B cell (primary cell): ENCODE measurements around the gene STAB1. TPM values are rescaled to one million over a fixed set of nuclear protein-coding genes. Genes with fewer than 3 reads are reported as not detected.

Experiments
- ATAC-seq: fragments of 200-7000 bp; cut with Tn5 transposase; one replicate; pipeline ENCODE4 v1.10.0; 2021; ENCODE audit warnings: low read depth, mild to moderate bottlenecking, moderate number of reproducible peaks, moderate library complexity
- CTCF ChIA-PET: fragments of 350-600 bp; sonication (Branson Sonifier 250); formaldehyde crosslinking; loops from one replicate; lab custom pipeline; 2021; ENCODE audit warnings: antibody characterized with exemption, inconsistent platforms; lab: Charles Lee
- POLR2A ChIA-PET: fragments of 350-600 bp; sonication (Branson Sonifier 250); formaldehyde crosslinking; loops from one replicate; lab custom pipeline; 2021; ENCODE audit warnings: antibody characterized with exemption; lab: Charles Lee
- DNase-seq: peaks from one replicate; pipeline ENCODE4 v3.0.0; 2013
- H2AFZ ChIP-seq: 2 replicates; pipeline ENCODE4 v1.6.1; 2012; ENCODE audit warnings: mild to moderate bottlenecking, low read depth, low read length; ENCODE audit not compliant: insufficient read depth, poor library complexity, severe bottlenecking
- H3K27ac ChIP-seq, 2 donors: 1 replicate in 1 of 2; 2 replicates in 1 of 2; pipeline ENCODE4 v1.5.1; 2012 to 2013; ENCODE audit warnings: low read length in 2 of 2, mild to moderate bottlenecking in 2 of 2, moderate library complexity in 1 of 2
- H3K27me3 ChIP-seq, 4 experiments: fragments of 200-600 bp in 1 of 4; sonication (generic) in 1 of 4; replicated peaks in 1 of 4; 1 replicate in 2 of 4; 2 replicates in 2 of 4; pipeline versions ENCODE4 v1.6.1 to v1.7.0; 2013 to 2016; ENCODE audit warnings: low read length in 3 of 4, mild to moderate bottlenecking in 2 of 4, mixed read lengths in 1 of 4, moderate library complexity in 1 of 4; ENCODE audit not compliant: insufficient read depth in 4 of 4, control insufficient read depth in 3 of 4; ENCODE audit errors: control extremely low read depth in 1 of 4
- H3K36me3 ChIP-seq, 2 experiments: replicated peaks in 1 of 2; 1 replicate in 1 of 2; 2 replicates in 1 of 2; pipeline versions ENCODE4 v1.6.1 to v1.7.1; 2013; ENCODE audit warnings: low read length in 1 of 2; ENCODE audit not compliant: insufficient read depth in 2 of 2, control insufficient read depth in 1 of 2; ENCODE audit errors: control extremely low read depth in 1 of 2, extremely low read depth in 1 of 2
- H3K4me1 ChIP-seq, 2 donors: fragments of 200-600 bp in 1 of 2; sonication (generic) in 1 of 2; 1 replicate in 1 of 2; 2 replicates in 1 of 2; pipeline versions ENCODE4 v1.5.1 to v1.6.1; 2013 to 2017; ENCODE audit warnings: low read length in 2 of 2; ENCODE audit not compliant: control insufficient read depth in 2 of 2, insufficient read depth in 2 of 2
- H3K4me2 ChIP-seq: replicated peaks from 2 replicates; pipeline ENCODE3; 2012; ENCODE audit warnings: mild to moderate bottlenecking, low read depth, low read length; ENCODE audit not compliant: poor library complexity, severe bottlenecking
- H3K4me3 ChIP-seq, 5 experiments: fragments of 200-600 bp in 1 of 5; sonication (generic) in 1 of 5; 1 replicate in 3 of 5; 2 replicates in 2 of 5; pipeline versions ENCODE4 v1.5.1 to v1.7.0; 2011 to 2016; ENCODE audit warnings: low read length in 4 of 5, mild to moderate bottlenecking in 4 of 5, low read depth in 2 of 5, control low read depth in 1 of 5, moderate library complexity in 1 of 5; ENCODE audit not compliant: insufficient read depth in 1 of 5; ENCODE audit errors: control extremely low read depth in 1 of 5, extremely low read depth in 1 of 5
- H3K79me2 ChIP-seq: fragments of 200-600 bp; sonication (generic); one replicate; pipeline ENCODE4 v1.6.0; 2016; ENCODE audit warnings: low read length; ENCODE audit not compliant: control insufficient read depth, insufficient read depth
- H3K9ac ChIP-seq: fragments of 200-600 bp; sonication (generic); 2 replicates; pipeline ENCODE4 v1.6.1; 2017; ENCODE audit warnings: mild to moderate bottlenecking, low read length, moderate library complexity
- H3K9me3 ChIP-seq, 3 donors: one replicate each; pipeline versions ENCODE4 v1.6.1 to v1.7.1; 2013; ENCODE audit warnings: low read length in 2 of 3; ENCODE audit not compliant: control insufficient read depth in 2 of 3, insufficient read depth in 1 of 3; ENCODE audit errors: control extremely low read depth in 1 of 3
- H4K20me1 ChIP-seq: 2 replicates; pipeline ENCODE4 v1.6.0; 2012; ENCODE audit warnings: mild to moderate bottlenecking, low read length; ENCODE audit not compliant: insufficient read depth, control insufficient read depth, poor library complexity, severe bottlenecking
- H3K27ac Mint-ChIP-seq: one replicate; pipeline ENCODE4 v1.8.0; 2021; ENCODE audit warnings: mixed read lengths
- H3K27me3 Mint-ChIP-seq: one replicate; pipeline ENCODE4 v1.8.0; 2021; ENCODE audit warnings: mixed read lengths
- H3K4me1 Mint-ChIP-seq: one replicate; pipeline ENCODE4 v1.8.0; 2021; ENCODE audit warnings: mixed read lengths
- H3K4me3 Mint-ChIP-seq: one replicate; pipeline ENCODE4 v1.8.0; 2021; ENCODE audit warnings: mixed read lengths
- H3K9me3 Mint-ChIP-seq: one replicate; pipeline ENCODE4 v1.8.0; 2022; ENCODE audit warnings: mixed read lengths; ENCODE audit not compliant: insufficient read depth
- EZH2 ChIP-seq: IDR thresholded peaks from 2 replicates; pipeline ENCODE4 v1.6.1; 2012; ENCODE audit warnings: borderline replicate concordance, low read depth, mild to moderate bottlenecking, moderate library complexity, low read length; ENCODE audit not compliant: insufficient read depth, poor library complexity, severe bottlenecking
- WGBS: methylation state at CpG from one replicate; pipeline ENCODE4 v1.1.5; 2013; ENCODE audit warnings: missing lambda C conversion rate; ENCODE audit not compliant: insufficient coverage; 5-methylcytosine and 5-hydroxymethylcytosine counted together
- intact Hi-C: fragments of 100-400 bp; cut with micrococcal nuclease; formaldehyde crosslinking; loops from one replicate; pipeline ENCODE4 v1.10.0; 2022
- polyA plus RNA-seq: library from polyadenylated mRNA; depleted of rRNA; stranded (reverse); fragments of >200 nt; gene quantifications from 2 replicates; pipeline ENCODE4 v1.2.3, GENCODE V29; 2012
- total RNA-seq, 2 donors: library from RNA; stranded (reverse); fragments of 120-200 nt in 1 of 2; gene quantifications; 1 replicate in 1 of 2; 2 replicates in 1 of 2; pipeline versions ENCODE4 v1.2.3 to v1.2.4, GENCODE V29; 2013 to 2022
- TF ChIP-seq, protein P1 (sequence below): fragments of 200-600 bp; IDR thresholded peaks from one replicate; pipeline ENCODE4 v1.8.0; 2022; ENCODE audit warnings: antibody characterized with exemption, mild to moderate bottlenecking

STAB1 gene
- total and polyA plus RNA-seq, 2 donors (not counting 1 experiment from before 2014, with no cell fraction given), result 3.8 to 4.5 TPM

DNA sequence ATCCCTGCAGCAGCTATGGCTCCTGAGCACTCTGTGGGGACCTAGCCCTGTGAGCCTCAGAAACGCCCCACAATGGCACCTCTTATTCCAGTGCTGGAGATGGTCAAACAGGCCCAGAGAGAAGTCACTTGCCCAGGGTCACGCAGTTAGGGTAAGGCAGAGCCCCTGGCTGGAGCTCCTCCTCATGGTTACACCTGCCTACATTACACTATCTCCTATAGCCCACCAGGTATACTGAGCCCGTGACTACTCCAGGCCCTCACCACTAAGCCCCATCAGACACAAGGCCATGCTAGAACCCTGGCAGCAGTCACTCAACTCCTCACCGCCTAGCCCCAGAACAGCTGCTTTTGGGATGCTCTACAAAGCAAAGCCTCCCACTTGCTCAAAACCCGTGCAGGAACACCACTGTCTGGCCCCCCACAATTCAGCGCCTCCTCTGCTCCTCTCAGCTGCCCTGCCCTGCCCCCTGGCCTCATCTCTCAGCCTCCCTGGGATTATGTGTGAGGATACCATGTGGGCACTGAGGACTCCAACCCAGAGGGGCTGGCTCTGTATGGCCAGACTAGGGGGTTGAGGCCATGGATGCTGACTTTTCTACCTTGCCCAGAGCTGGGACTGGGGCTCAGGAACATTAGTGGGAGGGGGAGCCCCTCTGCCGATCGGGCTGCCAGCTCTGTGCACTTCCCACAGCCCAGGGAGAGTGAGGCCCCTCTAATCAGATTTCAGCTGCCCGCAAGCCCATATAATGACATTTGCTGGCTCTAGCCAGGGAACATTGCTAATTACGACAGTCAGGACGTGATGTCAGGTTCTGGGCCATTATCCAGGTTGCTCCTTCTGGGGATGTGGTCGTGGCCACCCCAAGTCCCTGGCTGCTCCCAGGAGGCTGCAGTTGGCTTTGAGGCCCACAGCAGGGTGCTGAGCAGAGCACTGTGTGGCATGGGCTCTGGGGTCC, 34.5 kb downstream of the STAB1 start:
- Histone ChIP-seq H2AFZ (no peak overlapping the region), H3K9me3 (no peaks in the 10 kb centered on the region), H3K4me3 (no peak overlapping the region), H3K4me1 (peaks cover 9 to 21% of the 10 kb centered on the region in 2 donors), H3K79me2 (no peaks in the 10 kb centered on the region), H3K9ac (no peak overlapping the region), H3K36me3 (no peaks in the 10 kb centered on the region), H3K27ac (no peak overlapping the region), H4K20me1 (no peaks in the 10 kb centered on the region), H3K4me2 (no peak overlapping the region), H3K27me3 (peaks cover 0 to 13% (median 0%) of the 10 kb centered on the region in 4 experiments)
- no peak overlapping the region for H3K27ac Mint-ChIP-seq
- no peak overlapping the region for H3K4me3 Mint-ChIP-seq
- no peaks in the 10 kb centered on the region for H3K27me3 Mint-ChIP-seq
- WGBS, result 94% methylated on average over 10 of the region's 12 CpGs
- no peaks in the 10 kb centered on the region for H3K9me3 Mint-ChIP-seq
- H3K4me1 Mint-ChIP-seq, result peaks cover 8% of the 10 kb centered on the region
- intact Hi-C loops, result loop anchor here (10.0 kb wide), 3 partner anchors 475 to 1135 kb away; partner anchors contain the start of genes DUSP7, PRKCD and RBM15B
- ChIA-PET CTCF (no interaction called here), POLR2A (no interaction called here)
- ATAC-seq, result no peak
- TF ChIP-seq, protein P1, sequence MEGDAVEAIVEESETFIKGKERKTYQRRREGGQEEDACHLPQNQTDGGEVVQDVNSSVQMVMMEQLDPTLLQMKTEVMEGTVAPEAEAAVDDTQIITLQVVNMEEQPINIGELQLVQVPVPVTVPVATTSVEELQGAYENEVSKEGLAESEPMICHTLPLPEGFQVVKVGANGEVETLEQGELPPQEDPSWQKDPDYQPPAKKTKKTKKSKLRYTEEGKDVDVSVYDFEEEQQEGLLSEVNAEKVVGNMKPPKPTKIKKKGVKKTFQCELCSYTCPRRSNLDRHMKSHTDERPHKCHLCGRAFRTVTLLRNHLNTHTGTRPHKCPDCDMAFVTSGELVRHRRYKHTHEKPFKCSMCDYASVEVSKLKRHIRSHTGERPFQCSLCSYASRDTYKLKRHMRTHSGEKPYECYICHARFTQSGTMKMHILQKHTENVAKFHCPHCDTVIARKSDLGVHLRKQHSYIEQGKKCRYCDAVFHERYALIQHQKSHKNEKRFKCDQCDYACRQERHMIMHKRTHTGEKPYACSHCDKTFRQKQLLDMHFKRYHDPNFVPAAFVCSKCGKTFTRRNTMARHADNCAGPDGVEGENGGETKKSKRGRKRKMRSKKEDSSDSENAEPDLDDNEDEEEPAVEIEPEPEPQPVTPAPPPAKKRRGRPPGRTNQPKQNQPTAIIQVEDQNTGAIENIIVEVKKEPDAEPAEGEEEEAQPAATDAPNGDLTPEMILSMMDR, result no peak
- no peak for TF ChIP-seq EZH2
- DNase-seq, result no peak
